Muscle of arm (tissue), 12 donors: ENCODE measurements around the gene SLC25A21. TPM values are rescaled to one million over a fixed set of nuclear protein-coding genes. Genes with fewer than 3 reads are reported as not detected.

ENCODE experiments used
- DNase-seq: peaks from one replicate; pipeline ENCODE4 v3.0.0-alpha.2; 2013
- polyA plus RNA-seq, 12 donors: library from polyadenylated mRNA; unstranded; fragments of 120-200 nt; gene quantifications; one replicate each; pipeline ENCODE4 v1.2.1, GENCODE V29; 2013; ENCODE audit not compliant: insufficient read length in 12 of 12

The SLC25A21 gene
- polyA plus RNA-seq, 12 donors: 1.0 to 3.4 (median 1.5) TPM; not detected in 2

DNA sequence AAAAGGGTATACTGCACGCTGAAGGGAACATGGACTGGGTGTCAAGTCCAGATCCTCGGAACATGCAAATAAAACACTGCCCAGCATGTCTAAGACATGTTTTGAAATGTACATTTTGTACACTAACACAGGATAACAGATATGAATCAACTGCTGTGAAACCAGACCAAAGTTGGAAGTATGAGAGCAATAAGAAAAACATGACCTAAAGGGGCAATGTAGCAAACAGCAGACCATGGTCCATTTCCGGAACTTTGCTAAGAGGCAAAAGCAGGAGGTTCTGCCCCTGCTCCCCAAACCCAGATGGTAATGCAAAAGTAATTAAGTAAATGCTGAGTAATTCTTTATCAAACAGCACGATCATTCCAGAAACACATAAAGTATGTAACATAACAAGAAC is 125.2 kb downstream of the SLC25A21 start:
- no peak for DNase-seq

DNA sequence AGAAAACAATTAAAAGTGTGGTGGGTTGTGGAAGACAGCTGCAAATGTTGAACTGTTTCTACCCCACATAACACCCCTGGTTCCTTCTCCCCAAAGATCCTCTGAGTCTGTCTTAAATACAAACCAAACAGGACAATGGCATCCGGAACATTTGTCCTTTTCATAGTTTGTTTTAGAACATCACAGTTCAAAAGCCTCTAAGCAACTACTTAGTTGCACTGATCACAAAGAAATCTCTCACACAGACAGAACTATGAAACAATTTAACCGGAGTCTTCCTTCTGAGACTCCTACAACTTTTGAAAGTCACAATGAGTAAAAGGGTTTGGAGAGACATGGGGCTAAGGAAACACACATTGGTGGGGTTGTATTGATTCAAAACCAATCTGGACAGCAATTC is 125.6 kb downstream of the SLC25A21 start:
- DNase-seq: no peak

DNA sequence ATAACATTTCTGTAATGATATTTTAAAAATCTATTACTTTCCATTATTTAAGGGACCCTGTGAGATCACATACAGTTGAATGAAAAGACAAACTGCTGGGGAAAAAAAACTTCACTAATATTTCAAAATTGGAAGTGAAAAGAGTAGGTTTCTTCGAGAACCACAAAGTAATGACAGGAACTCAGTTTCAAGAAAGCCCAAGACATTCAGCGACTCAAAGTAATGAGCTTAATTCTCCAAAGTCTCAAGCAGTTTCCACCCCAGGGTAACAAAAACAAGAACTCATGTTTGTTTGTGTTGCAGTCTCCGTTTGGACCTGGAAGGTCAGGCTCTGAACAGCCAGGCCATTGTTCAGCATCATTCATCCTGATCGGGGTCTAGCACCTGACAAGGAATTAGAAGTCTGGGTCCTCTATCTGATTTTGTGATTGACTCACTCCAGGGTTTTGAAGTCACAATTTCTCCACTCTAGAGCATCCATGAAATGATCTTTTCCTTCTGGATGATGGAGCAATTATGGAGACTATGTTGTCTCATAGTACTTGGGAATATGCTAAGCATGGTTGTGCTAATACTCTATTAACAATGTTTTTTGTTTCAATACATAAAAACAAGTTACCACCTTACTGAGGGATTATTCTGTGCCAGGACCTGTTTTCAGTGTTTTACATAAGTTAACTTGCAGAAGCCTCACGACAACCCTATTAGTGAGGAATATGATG is 126.9 kb downstream of the SLC25A21 start:
- no peak for DNase-seq

DNA sequence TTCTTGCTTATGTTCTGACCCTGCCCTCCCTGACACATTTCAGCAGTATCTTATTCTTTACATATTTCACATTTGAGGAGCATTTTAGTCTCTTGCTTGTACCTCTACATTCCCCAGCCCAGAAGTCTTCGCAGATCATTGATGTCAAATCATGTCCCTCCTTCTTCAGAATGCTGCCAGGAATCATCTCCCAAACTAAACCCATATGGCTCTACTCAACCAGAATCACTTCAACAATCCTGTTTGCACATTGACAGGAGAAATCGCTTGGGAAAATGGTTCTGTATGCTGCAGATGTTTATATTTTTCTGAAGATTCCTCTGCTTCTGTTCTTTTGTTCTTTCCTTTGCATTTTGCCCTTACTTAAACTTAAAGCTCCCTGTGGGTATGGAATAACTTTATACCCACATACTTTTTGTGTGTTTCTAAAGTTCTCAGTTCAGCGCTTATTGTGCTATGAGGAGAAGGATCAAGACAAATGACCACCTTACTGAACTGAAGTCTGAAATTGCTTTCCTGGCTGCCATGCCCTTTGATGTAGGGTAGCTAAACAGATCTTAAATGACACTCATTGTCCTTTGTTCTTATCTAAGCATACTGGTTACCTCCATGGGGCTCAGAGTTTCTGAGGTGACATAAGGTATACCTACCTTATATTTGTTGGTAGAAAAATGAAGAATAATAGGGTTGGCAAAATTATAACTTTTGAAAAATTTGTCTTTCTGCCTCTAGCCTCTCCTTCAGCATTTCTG is 134.6 kb downstream of the SLC25A21 start:
- DNase-seq: no peak

DNA sequence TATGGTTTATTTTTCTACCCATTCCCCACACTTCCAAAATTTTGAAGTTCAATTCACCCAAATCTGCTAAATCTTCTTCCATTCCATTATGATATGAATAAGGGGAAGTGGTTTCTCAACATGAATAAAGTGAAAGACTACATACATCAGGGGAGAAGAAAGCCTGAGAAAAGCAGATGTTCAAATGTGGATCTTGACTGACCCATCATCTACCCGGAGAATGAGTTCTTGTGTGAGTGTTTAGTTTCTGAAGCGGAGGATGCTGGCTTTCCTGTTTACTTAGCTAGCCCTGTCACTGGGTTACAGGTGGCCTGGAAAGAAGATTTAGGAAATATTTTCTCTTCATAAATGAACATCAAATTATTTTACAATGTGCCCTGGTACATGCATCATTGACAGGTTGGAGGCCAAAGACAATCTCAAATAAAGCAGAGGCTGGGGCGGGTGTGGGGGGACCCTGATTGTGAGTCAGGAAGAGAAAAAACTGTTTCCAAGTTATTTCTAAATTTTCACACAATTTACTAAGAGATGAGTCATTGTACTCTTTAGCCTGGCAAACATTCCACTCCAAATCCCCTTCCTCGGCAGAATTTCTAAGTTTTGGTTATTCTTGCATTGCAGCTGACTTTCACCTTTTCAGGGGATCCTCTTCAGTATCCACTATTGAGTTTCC is 135.6 kb downstream of the SLC25A21 start:
- DNase-seq: no peak

DNA sequence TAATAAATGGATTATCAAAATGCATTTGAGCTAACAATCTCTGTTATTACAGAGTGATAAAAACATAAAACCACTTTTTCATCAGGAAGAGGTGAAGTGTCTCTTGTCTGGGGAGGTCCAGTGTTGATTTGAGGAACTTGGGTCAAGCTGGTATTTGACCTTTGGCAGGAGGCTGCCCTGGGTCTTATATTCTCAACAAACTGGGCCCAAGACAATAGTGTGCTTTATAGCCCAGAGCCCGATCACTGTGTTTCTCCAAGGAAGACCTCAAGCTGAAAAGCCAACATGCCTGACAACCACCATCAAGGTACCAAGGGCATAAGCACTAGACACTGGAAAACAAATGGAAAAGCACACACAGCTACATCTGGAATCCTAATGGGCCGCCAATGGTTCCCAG is 137.0 kb downstream of the SLC25A21 start:
- no peak for DNase-seq

DNA sequence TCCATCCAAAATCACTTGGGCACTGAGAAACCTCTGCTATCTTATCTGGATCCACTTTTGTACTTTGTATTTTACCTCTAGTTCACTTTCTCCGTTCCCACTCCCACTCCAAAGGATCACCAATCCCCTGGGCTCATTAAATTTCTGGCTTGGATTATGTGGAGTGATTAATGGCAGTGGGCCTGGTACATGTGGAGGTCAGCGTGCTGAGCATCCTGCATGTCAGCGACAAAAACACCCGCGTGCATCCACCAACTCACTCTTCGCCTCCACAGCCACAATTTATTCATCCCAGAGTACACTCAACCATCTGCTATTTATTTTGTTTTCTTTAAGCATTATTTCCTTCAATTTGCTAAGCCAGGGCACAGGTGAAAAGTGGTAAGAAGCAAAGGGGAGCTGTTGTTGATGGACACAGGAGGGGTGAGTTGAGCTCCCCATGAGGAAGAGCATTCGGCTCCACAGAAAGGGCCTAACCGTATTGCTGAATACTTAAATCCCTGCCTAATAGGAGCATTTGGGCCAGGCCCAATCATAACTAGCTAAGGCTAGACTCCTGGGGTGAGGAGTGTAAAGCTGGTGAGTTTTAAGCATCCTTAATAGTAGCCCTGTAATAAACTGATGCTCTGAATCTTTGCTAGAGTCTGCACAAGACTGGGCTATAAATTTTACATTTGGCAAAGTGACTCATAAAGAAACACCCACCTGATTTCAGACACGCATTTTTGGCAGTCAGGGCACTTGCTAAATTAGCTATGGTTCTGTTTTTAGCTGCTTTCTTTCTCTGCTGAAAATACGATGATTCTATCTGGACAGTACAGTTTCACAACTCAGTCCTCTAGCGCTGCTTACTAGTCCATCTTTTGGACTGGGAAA is 137.8 kb downstream of the SLC25A21 start:
- DNase-seq: peak; percentile 45

DNA sequence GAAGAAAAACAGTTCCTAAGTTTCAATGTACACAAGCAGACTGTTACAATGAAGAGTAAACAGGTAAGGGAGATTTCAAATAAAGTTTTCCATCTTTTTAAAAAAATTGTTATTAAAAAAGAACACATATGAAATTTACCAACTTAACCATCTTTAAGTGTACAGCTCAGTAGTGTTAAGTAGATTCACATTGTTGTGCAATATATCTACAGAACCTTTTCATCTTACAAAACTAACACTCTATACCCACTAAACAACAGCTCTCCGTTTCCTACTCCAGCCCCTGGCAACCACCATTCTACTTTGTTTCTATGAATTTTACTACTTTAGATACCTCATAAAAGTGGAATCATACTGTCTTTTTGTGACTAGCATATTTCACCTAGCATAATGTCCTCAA is 139.5 kb downstream of the SLC25A21 start:
- DNase-seq: no peak

DNA sequence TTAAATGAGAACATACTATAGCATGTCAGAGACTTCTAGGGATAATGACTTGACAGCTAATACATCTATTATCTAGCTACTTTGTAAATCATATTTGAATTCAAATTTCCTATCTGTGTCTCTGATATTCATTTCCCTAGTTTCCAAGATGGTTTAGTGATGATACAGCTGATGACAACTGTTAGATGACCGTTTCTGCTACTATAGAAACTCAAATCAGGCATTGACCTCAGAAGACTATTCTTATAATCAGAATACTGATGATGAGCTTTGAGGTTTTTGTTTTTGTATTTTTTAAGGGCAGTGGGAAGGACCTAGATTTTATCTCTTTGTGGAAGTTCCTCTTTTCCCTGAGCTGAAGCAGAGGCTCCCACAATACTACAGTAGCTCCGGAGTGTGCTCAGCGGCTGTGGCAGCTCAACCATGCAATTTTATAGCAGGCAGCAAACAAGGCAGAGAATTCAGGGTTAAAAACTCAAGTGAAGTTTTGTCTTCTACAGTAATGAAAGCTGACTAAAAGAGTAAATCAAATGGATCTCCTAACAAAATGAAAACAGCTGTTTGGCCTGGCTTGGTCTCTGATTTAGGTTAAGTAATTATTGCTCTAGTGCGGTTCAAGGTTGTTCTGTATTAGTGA is 145.1 kb downstream of the SLC25A21 start:
- DNase-seq: no peak

DNA sequence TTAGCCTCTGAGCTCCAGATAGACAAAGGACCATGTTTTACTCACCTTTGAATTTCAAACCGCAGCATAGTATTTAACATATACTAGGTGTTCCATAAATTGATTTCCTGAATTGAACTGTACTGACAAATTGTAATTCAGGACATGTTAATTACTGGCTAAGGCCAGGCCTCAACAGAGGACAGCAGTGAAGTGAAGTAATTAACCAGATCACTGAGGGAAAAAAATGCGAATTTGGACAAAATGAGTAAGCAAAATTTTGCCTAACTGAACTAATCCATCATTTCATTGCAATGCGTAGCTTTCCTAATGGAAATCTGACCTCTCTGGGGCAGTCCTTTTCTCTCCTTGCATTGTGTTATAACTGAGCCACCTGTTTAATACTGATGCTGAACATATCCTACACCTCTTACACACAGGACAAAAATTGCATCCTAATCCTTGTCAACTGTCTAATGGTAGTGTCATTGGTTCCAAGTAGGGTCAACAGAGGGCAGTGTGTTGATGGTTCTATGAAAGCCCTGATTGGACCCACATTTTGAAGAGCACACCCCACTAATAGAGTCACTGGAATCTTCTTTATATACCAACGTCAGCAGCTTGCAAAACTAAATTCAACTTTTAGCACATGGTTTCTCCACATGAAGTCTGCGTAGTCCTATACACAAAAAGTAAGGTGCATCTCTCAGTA is 148.4 kb downstream of the SLC25A21 start:
- no peak for DNase-seq

DNA sequence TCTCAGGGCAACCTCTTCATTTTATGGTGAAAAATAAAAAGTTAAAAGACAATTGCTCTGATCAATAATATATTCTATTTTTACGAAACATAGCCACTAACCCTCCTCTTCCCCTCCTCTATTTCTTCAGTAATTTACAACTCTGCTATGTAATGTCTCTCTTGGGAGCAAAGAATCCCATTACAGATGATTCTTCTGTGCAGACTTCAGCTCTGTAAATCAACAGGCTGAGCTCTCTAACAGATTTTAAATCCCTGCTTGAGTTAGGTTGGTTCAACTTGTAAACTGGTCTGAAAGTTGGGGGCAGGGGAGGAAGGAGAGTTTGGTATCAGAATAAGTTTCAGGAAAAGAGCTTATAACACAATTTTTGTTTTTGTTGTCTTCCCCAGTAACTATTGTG is 151.0 kb downstream of the SLC25A21 start:
- DNase-seq: no peak

DNA sequence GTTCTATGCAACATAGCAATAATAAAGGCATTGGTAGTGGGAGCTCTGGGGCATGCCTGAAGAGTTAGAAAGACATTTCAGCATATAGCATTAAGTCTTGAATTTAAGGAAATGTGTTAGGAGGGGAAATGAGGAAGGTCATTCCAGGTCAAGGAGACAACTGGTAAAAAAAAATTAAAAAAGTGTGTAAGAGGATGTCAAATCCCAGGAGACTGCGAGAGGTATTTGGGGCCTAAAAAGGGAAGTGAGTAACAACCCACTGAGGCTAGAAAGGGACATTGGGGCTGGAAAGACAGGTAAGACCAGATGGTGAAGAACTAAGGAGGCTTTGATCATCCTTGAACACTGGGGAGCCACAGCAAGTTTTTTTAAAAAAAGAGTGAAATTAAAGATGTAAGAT is 152.9 kb downstream of the SLC25A21 start:
- DNase-seq: no peak

DNA sequence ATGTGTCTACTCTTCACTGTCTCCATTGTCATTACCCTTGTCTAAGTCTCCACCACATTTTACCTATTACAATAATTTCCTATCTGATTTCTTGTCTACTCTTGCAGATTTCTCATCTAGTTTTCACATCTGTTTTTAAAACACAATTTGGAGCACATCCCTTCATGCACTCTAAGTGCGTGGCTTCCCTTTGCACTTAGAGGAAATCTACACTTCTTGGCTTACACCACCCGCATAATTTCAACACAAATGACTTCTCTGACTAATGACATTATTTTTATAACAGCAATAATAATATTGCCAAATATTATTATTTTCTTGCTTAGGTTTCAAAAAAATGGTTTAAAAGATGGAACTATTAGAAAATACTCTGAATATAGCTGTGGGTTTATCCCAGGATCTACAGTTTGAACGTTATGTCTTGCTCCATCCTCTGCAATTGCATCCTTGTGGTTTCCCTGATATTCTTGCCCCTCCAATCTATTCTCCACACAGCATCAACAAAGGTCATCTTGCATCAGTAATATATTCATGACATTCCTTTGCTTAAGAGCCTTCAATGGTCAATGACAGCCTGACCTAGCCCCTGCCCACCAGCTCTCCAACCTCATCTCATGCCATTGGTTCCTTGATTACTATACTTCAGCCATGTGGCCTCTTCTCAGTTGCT is 153.7 kb downstream of the SLC25A21 start:
- DNase-seq: no peak

DNA sequence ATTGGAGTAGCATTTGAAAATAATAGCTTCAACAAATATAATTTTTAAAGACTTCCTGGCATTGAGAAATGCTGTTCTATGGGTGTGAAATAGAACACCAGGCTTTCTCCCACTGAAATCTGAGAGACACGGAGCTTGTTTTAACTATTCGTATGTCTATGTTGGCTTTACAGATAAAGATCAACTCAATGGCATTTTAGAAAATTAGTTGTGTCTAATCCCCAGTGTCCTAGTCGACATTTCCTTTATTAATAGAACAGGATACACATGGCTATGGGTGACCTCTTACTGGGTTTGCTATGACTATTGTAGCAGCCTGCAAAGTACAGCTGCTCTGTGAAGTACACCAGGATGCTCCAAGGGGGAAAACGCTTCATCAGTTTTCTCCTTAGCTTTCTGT is 159.3 kb downstream of the SLC25A21 start:
- DNase-seq: no peak

DNA sequence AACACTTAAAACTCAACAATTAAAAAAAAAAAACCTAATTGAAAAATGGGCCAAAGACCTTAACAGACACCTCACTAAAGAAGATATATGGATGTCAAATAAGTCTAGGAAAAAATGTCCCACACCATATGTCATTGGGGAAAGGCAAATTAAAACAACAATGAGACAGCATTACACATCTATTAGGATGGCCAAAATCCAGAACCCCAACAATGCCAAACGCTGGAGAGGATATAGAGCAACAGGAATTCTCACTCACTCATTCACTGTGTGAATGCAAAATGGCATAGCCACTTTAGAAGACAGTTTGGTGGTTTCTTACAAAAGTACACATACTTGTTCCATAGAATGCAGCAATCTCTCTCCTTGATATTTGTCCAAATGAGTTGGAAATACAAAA is 173.7 kb downstream of the SLC25A21 start:
- no peak for DNase-seq

DNA sequence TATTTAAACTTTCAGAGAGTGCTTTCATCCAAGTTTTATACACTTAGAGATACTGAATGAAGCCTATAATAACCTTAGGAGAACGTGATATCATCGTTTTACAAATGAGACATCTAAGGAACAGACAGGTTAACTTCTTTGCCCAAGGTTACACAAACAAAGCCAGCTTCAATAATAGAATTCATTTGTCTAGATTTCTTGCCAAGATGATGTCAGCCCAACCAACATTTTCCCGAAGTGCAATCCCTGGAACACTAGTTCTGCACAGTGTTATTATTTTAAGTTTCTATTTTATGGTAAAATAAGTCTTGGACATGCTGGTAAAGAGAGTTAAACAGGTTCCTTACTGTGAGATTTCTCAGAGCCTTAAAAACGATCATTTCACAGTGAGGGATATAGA is 174.6 kb downstream of the SLC25A21 start:
- DNase-seq: peak; percentile 42

DNA sequence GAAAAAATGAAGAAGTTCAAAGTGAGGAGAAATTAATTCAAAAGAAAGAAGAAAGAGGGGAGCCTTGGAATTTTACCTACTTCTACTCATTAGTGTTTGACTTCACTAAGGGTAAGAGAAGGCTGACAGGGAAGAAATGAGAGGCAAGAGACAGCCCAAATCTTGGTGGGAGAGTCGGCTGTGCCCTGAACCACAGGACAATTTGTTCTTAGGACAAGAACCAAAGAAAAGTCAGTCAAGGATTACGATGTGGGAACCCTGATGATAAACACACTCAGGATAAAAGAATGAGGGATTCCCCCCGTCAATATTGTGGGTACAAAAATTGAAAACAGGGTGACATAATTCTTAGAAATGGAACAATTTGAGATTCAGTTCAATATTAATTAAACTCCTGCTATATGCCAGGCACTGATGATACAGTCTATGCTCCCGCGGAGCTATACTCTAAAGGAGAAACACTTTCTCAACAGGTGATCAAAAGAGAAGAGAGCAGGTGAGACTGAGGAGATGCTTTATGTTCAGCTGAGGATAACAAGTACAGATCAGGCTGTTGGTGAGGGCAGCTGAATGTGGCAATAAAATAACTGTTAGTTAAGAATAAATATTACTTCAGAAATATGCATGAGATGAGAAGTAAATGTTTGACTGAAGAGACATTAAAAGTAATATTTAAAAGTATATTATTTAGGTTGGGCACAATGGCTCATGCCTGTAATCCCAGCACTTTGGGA is 175.4 kb downstream of the SLC25A21 start:
- DNase-seq: no peak

DNA sequence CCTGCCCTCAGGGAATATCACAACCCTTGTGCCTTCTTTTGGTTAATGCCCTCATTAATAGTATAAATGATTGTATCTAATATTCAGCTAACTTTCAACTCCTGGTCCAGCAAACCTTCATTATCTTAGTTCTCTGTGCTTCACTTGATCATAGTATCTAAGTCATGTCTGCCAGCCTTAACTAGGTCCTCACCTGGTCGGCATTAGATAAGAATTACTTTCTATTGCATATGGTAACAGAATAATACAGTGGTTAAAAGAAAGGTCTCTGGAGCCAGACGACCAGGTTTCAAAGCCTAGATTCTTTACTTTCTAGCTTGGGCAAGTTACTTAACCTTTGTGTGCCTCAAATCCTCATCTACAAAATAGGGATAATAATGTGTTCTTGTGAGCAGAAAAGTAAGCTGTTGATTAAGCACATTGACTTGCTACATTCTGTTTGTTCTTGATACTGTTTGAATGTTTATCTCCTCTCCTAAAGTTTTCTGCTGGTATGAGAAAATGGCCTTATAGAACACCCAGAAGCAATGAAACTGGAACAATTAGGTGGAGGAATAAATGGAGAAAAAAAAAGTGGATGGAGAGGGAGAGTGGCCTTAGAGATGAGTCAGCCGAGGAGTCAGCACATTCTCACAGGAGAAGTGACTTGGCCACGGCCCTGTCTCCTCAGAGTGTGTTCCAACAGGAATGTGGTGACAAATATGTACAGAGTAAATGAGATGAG is 176.1 kb downstream of the SLC25A21 start:
- DNase-seq: no peak

DNA sequence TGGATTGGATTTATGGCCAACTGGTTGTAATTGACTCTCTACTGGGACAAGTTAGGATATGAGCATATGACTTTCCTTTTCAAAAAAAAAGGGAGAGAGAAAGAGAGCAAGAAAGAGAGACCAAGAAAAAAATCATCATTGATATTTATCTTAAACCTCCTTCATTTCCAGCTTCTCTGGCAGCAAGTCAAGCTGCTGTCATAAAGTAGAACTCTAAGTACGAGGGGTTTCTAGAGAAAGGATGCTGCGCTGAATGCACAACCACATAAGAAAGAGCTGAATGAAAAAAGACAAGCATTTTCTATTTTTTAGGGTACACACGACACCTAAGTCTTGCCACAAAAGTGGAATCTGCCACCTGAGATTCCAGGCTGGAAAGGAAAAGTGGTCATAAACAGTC is 182.6 kb downstream of the SLC25A21 start:
- DNase-seq: peak; percentile 27
